SK-N-SH (cell line): Measurements from ENCODE around the gene SPIB. TPM values are rescaled to one million over a fixed set of nuclear protein-coding genes. Genes with fewer than 3 reads are reported as not detected.

Experiments used
- CTCF ChIA-PET: fragments of 300-600, 350-600 bp; formaldehyde crosslinking; extraction: SDS; loops from one replicate; lab custom pipeline; 2021; lab: Yijun Ruan, JAX
- POLR2A ChIA-PET: fragments of 350-600 bp; sonication (Branson Sonifier 250); formaldehyde crosslinking; extraction: SDS; loops from one replicate; lab custom pipeline; 2020; ENCODE audit warnings: antibody characterized with exemption, inconsistent platforms; lab: Yijun Ruan, JAX
- DNase-seq: peaks from one replicate; pipeline ENCODE4 v3.0.0; 2012
- H2AFZ ChIP-seq: fragments of 200-600 bp; sonication (generic); 2 replicates; pipeline ENCODE4 v1.8.1; 2016; ENCODE audit warnings: antibody characterized with exemption, mild to moderate bottlenecking, low read depth
- H3F3A ChIP-seq: fragments of 200-600 bp; sonication (generic); replicated peaks from 2 replicates; pipeline ENCODE3; 2016; ENCODE audit warnings: antibody characterized with exemption, mild to moderate bottlenecking; ENCODE audit not compliant: insufficient read depth
- H3K27ac ChIP-seq, 2 experiments: fragments of 200-500 bp in 1 of 2; fragments of 200-600 bp in 1 of 2; sonication (Bioruptor generic) in 1 of 2; sonication (generic), shearing (Covaris generic) in 1 of 2; 2 replicates each; pipeline versions ENCODE4 v1.5.1 to v1.6.1; 2014 to 2016; ENCODE audit warnings: low read depth in 2 of 2, inconsistent platforms in 1 of 2, low read length in 1 of 2, mild to moderate bottlenecking in 1 of 2, mixed read lengths in 1 of 2
- H3K27me3 ChIP-seq: fragments of 200-600 bp; sonication (generic), shearing (Covaris generic); 2 replicates; pipeline ENCODE4 v1.6.1; 2016; ENCODE audit warnings: mixed run types; ENCODE audit not compliant: insufficient read depth
- H3K36me3 ChIP-seq, 2 experiments: fragments of 200-500 bp in 1 of 2; fragments of 200-600 bp in 1 of 2; sonication (Bioruptor generic) in 1 of 2; sonication (generic) in 1 of 2; replicated peaks in 1 of 2; 2 replicates each; pipeline versions ENCODE3 to v1.5.1; 2014 to 2016; ENCODE audit warnings: low read length in 1 of 2, mild to moderate bottlenecking in 1 of 2; ENCODE audit not compliant: insufficient read depth in 2 of 2, control insufficient read depth in 1 of 2
- H3K4me1 ChIP-seq, 2 experiments: fragments of 200-500 bp in 1 of 2; fragments of 200-600 bp in 1 of 2; sonication (Bioruptor generic) in 1 of 2; sonication (generic), shearing (Covaris generic) in 1 of 2; 2 replicates each; pipeline versions ENCODE4 v1.5.1 to v1.6.1; 2014 to 2016; ENCODE audit warnings: low read depth in 1 of 2, low read length in 1 of 2, mixed run types in 1 of 2; ENCODE audit not compliant: insufficient read depth in 2 of 2, control insufficient read depth in 1 of 2
- H3K4me2 ChIP-seq: fragments of 200-600 bp; sonication (generic), shearing (Covaris generic); 2 replicates; pipeline ENCODE4 v1.6.1; 2017; ENCODE audit warnings: mixed run types
- H3K4me3 ChIP-seq, 2 experiments: fragments of 200-500 bp in 1 of 2; fragments of 200-600 bp in 1 of 2; sonication (Bioruptor generic) in 1 of 2; sonication (generic), shearing (Covaris generic) in 1 of 2; 2 replicates each; pipeline versions ENCODE4 v1.5.1 to v1.8.1; 2014 to 2016; ENCODE audit warnings: low read depth in 2 of 2, inconsistent platforms in 1 of 2, low read length in 1 of 2, mild to moderate bottlenecking in 1 of 2, mixed read lengths in 1 of 2, moderate library complexity in 1 of 2
- H3K79me2 ChIP-seq: fragments of 200-600 bp; sonication (generic); 2 replicates; pipeline ENCODE4 v1.8.1; 2017; ENCODE audit warnings: mild to moderate bottlenecking; ENCODE audit not compliant: insufficient read depth
- H3K9ac ChIP-seq: fragments of 200-600 bp; sonication (generic); 2 replicates; pipeline ENCODE4 v1.6.1; 2017; ENCODE audit warnings: mixed run types
- H3K9me2 ChIP-seq: fragments of 200-600 bp; sonication (generic); 2 replicates; pipeline ENCODE4 v1.6.1; 2017; ENCODE audit warnings: mixed run types
- H3K9me3 ChIP-seq: fragments of 200-600 bp; sonication (generic); 2 replicates; pipeline ENCODE4 v1.6.1; 2017; ENCODE audit warnings: mixed run types, mild to moderate bottlenecking, moderate library complexity
- H4K20me1 ChIP-seq: fragments of 200-600 bp; sonication (generic); 2 replicates; pipeline ENCODE4 v1.6.1; 2017; ENCODE audit warnings: mild to moderate bottlenecking, mixed run types; ENCODE audit not compliant: insufficient read depth
- CHD2 ChIP-seq: fragments of 150-350 bp; IDR thresholded peaks from 2 replicates; pipeline ENCODE4 v1.6.1; 2018; ENCODE audit warnings: low read length; ENCODE audit not compliant: partially characterized antibody
- CTCF ChIP-seq: fragments of 200-600 bp; sonication (generic); IDR thresholded peaks from 2 replicates; pipeline ENCODE4 v1.6.1; 2017; ENCODE audit warnings: antibody characterized with exemption, mild to moderate bottlenecking, moderate library complexity
- EZH2phosphoT487 ChIP-seq: fragments of 200-600 bp; sonication (generic); IDR thresholded peaks from 2 replicates; pipeline ENCODE4 v1.6.1; 2017; ENCODE audit warnings: low read depth, mixed run types, mild to moderate bottlenecking, antibody characterized with exemption, moderate library complexity, borderline replicate concordance
- FOXJ3 ChIP-seq: sonication (generic); formaldehyde crosslinking; IDR thresholded peaks from 2 replicates; pipeline ENCODE4 v1.5.1; 2020; ENCODE audit warnings: mild to moderate bottlenecking, missing genetic modification reagents
- FOXM1 ChIP-seq: IDR thresholded peaks from 2 replicates; pipeline ENCODE4 v1.4.0; 2012; ENCODE audit warnings: low read depth, mild to moderate bottlenecking
- GATA2 ChIP-seq: sonication (generic); formaldehyde crosslinking; IDR thresholded peaks from 2 replicates; pipeline ENCODE4 v1.5.0; 2020; ENCODE audit warnings: mild to moderate bottlenecking, missing genetic modification reagents
- MXI1 ChIP-seq: IDR thresholded peaks from 2 replicates; pipeline ENCODE4 v1.6.1; 2012; ENCODE audit warnings: mild to moderate bottlenecking, low read depth, low read length, improper control_type of control experiment
- NFIC ChIP-seq: IDR thresholded peaks from 2 replicates; pipeline ENCODE4 v1.4.0; 2012; ENCODE audit warnings: borderline replicate concordance
- POLR2AphosphoS5 ChIP-seq: IDR thresholded peaks from 2 replicates; pipeline ENCODE4 v1.6.1; 2012; ENCODE audit warnings: low read depth, low read length
- RAD21 ChIP-seq: IDR thresholded peaks from 2 replicates; pipeline ENCODE4 v1.6.1; 2012; ENCODE audit warnings: mild to moderate bottlenecking, low read length
- REST ChIP-seq: IDR thresholded peaks from 2 replicates; pipeline ENCODE4 v1.6.1; 2012; ENCODE audit warnings: mild to moderate bottlenecking, low read depth, low read length, moderate library complexity
- RFX5 ChIP-seq: IDR thresholded peaks from 2 replicates; pipeline ENCODE4 v1.6.1; 2012; ENCODE audit warnings: mild to moderate bottlenecking, improper control_type of control experiment, low read length
- RXRA ChIP-seq: IDR thresholded peaks from 2 replicates; pipeline ENCODE4 v1.4.0; 2012; ENCODE audit warnings: low read depth, mild to moderate bottlenecking, borderline replicate concordance
- SMC3 ChIP-seq: IDR thresholded peaks from 2 replicates; pipeline ENCODE4 v1.6.1; 2012; ENCODE audit warnings: low read depth, low read length, improper control_type of control experiment
- TAF1 ChIP-seq: IDR thresholded peaks from 2 replicates; pipeline ENCODE4 v1.6.1; 2012; ENCODE audit warnings: low read depth, mild to moderate bottlenecking, low read length, moderate library complexity, borderline replicate concordance
- WGBS: methylation state at CpG from one replicate; pipeline ENCODE4 v1.1.6; 2017; ENCODE audit warnings: low lambda C conversion rate; 5-methylcytosine and 5-hydroxymethylcytosine counted together
- polyA plus RNA-seq, 3 experiments: library from polyadenylated mRNA; depleted of rRNA; stranded (reverse); fragments of >200 nt; gene quantifications; 2 replicates each; pipeline ENCODE4 v1.2.3, GENCODE V29; 2012

Gene SPIB
- polyA plus RNA-seq, 1 of the 3 experiments (the other 2 are of a cell fraction), result not detected

- Histone ChIP-seq H3K4me3 (peak overlapping the region in 1 of 2 experiments; percentile 22; a peak in 1 of 4 replicates), H4K20me1 (no peaks in the 10 kb centered on the region), H3K4me2 (no peak overlapping the region), H2AFZ (peak overlapping the region; percentile 48), H3K36me3 (no peaks in the 10 kb centered on the region), H3K9ac (no peak overlapping the region), H3K9me3 (no peaks in the 10 kb centered on the region), H3K9me2 (no peaks in the 10 kb centered on the region), H3F3A (no peaks in the 10 kb centered on the region), H3K79me2 (no peaks in the 10 kb centered on the region), H3K27ac (no peak overlapping the region), H3K4me1 (peaks cover 0 to 4% of the 10 kb centered on the region in 2 experiments; a peak in 1 of 4 replicates), H3K27me3 (peaks cover 5% of the 10 kb centered on the region; the same call in 1 of the 2 replicates)
- ChIA-PET POLR2A (interaction anchor here (0.7 to 1.1 kb wide), 3 partner anchors 18 to 93 kb away, joined by 3 read pairs; partner anchors contain the start of gene POLD1), CTCF (interaction anchor here (0.6 to 8.3 kb wide), 30 partner anchors 8 to 209 kb away, joined by 3 to 80 read pairs (median 4); partner anchors contain the start of genes MYBPC2 and POLD1)
- peak; percentile 93 for DNase-seq
- TF ChIP-seq RFX5, result peak; percentile 44; the same call in 1 of the 2 replicates
- peak; percentile 93 for TF ChIP-seq SMC3
- TF ChIP-seq CTCF, result peak; percentile 81
- no peak for TF ChIP-seq MXI1
- no peak for TF ChIP-seq CHD2
- TF ChIP-seq RXRA, result no peak
- TF ChIP-seq TAF1, result no peak
- no peak for TF ChIP-seq EZH2phosphoT487
- peak; percentile 91 for TF ChIP-seq RAD21
- no peak for TF ChIP-seq POLR2AphosphoS5
- no peak for TF ChIP-seq FOXJ3 (CRISPR knock-in tag)
- WGBS, result 18% methylated on average over 28 of the region's 28 CpGs
Observed at GRCh38 chr19:50461066-50461875, 42.5 kb downstream of the SPIB start.

DNA sequence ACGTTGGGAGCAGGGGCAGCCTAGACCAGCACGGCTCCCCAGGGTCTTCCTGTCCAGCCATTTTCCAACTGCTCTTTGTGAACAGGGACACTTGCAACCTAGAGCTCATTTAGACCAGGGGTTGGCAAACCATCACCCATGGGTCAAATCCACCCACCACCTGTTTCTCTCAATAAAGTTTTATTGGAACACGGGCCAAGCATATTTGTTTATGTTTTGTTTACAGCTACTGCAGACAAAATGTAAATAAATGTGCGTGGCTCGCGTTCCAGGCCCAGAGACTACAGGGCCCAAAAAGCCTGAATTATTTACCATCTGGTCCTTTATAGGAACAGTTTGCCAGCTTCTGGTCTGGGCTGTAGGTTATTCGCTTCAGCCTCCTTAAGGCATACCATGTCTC is 44.2 kb downstream of the SPIB start:
- H3F3A ChIP-seq, result no peaks in the 10 kb centered on the region
- no peak overlapping the region for H2AFZ ChIP-seq
- DNase-seq, result no peak
- H3K9me3 ChIP-seq, result no peaks in the 10 kb centered on the region
- ChIA-PET POLR2A (no interaction called here), CTCF (interaction anchor here (0.8 to 8.3 kb wide), 9 partner anchors 43 to 105 kb away, joined by 3 to 80 read pairs (median 4); partner anchors contain the start of gene POLD1)
- 75% methylated on average over 7 of the region's 7 CpGs for WGBS
- H3K27ac ChIP-seq, result no peak overlapping the region
- H3K9me2 ChIP-seq, result no peaks in the 10 kb centered on the region
- no peaks in the 10 kb centered on the region for H4K20me1 ChIP-seq
- no peak overlapping the region for H3K4me3 ChIP-seq
- H3K4me1 ChIP-seq, result peaks cover 0 to 4% of the 10 kb centered on the region in 2 experiments; a peak in 1 of 4 replicates
- H3K4me2 ChIP-seq, result no peak overlapping the region
- no peak overlapping the region for H3K9ac ChIP-seq
- TF ChIP-seq CTCF, result no peak
- no peak for TF ChIP-seq SMC3
- TF ChIP-seq FOXM1, result no peak
- no peak for TF ChIP-seq REST
- TF ChIP-seq FOXJ3 (CRISPR knock-in tag), result no peak
- no peak for TF ChIP-seq NFIC
- no peak for TF ChIP-seq GATA2 (CRISPR knock-in tag)
- TF ChIP-seq, all 33 proteins: peak for 0
- Histone ChIP-seq H3K36me3 (no peaks in the 10 kb centered on the region), H3K27me3 (peaks cover under 1% of the 10 kb centered on the region; the same call in 1 of the 2 replicates), H3K79me2 (no peaks in the 10 kb centered on the region)
